Measurements from ENCODE around the gene SNX8.
"Not testable (repeated sequence)": the region's sequence is repeated elsewhere in the genome, so short reads cannot be mapped to it uniquely, and the experiment has no call there.

The SNX8 gene

DNA sequence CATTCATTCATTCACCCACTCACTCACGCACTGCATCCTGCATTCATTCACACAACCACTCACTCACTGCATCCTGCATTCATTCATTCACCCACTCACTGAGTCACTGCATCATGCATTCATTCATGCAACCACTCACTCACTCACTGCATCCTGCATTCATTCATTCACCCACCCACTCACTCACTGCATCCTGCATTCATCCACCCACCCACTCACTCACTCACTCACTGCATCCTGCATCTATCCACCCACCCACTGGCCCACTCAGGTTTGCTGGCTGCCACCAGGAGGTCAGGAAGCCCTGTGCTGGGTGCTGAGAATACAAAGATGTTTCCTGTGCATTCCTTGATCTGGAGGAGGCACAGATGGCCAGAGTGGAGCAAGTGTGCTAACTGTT, 2.3 kb upstream of the SNX8 start:
- H3K4me1 ChIP-seq (ENCODE audit: control insufficient read depth, insufficient read depth, low read length), result no peaks in the 10 kb centered on the region
- no peak overlapping the region for H3K9ac ChIP-seq (ENCODE audit: low read length)

DNA sequence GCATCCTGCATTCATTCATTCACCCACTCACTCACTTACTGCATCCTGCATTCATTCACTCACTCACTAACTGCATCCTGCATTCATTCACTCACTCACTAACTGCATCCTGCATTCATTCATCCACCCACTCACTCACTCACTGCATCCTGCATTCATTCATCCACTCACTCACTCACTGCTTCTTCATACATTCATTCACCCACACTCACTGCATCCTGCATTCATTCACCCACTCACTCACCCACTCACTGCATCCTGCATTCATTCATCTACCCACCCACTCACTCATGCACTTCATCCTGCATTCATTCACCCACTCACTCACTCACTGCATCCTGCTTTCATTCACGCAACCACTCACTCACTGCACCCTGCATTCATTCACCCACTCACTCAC, 1.5 kb upstream of the SNX8 start:
- no peak overlapping the region for H3K27ac ChIP-seq (ENCODE audit: low read depth, low read length)
- no peaks in the 10 kb centered on the region for H3K27me3 ChIP-seq (ENCODE audit: control insufficient read depth, insufficient read depth, low read length)
- H3K9ac ChIP-seq (ENCODE audit: low read length), result no peak overlapping the region
- H3K4me1 ChIP-seq (ENCODE audit: control insufficient read depth, insufficient read depth, low read length), result no peaks in the 10 kb centered on the region
- no peaks in the 10 kb centered on the region for H3K36me3 ChIP-seq (ENCODE audit: control insufficient read depth, insufficient read depth, low read length)
- no peak overlapping the region for H3K4me3 ChIP-seq (ENCODE audit: low read length)

More for the DNA sequence above, 2.3 kb upstream of the SNX8 start:
- Histone ChIP-seq H3K27me3 (ENCODE audit: control insufficient read depth, insufficient read depth, low read length) (no peaks in the 10 kb centered on the region), H3K4me3 (ENCODE audit: low read length) (no peak overlapping the region), H3K27ac (ENCODE audit: low read depth, low read length) (no peak overlapping the region), H3K36me3 (ENCODE audit: control insufficient read depth, insufficient read depth, low read length) (no peaks in the 10 kb centered on the region)

DNA sequence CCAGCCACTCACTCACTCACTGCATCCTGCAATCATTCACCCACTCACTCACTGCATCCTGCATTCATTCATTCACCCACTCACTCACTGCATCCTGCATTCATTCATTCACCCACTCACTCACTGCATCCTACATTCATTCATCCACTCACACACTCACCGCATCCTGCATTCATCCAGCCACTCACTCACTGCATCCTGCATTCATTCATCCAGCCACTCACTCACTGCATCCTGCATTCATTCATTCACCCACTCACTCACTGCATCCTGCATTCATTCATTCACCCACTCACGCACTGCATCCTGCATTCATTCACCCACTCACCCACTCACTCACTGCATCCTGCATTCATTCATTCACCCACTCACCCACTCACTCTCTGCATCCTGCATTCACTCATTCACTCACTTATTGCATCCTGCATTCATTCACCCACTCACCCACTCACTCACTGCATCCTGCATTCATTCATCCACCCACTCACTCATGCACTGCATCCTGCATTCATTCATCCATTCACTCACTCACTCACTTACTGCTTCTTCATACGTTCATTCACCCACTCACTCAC, 802 bp upstream of the SNX8 start:
- not testable (repeated sequence) for H3K36me3 ChIP-seq (ENCODE audit: control insufficient read depth, insufficient read depth, low read length); H3K27me3 ChIP-seq (ENCODE audit: control insufficient read depth, insufficient read depth, low read length); H3K27ac ChIP-seq (ENCODE audit: low read depth, low read length); H3K4me1 ChIP-seq (ENCODE audit: control insufficient read depth, insufficient read depth, low read length); H3K9ac ChIP-seq (ENCODE audit: low read length)
- H3K4me3 ChIP-seq (ENCODE audit: low read length), result peak overlapping the region; percentile 78

DNA sequence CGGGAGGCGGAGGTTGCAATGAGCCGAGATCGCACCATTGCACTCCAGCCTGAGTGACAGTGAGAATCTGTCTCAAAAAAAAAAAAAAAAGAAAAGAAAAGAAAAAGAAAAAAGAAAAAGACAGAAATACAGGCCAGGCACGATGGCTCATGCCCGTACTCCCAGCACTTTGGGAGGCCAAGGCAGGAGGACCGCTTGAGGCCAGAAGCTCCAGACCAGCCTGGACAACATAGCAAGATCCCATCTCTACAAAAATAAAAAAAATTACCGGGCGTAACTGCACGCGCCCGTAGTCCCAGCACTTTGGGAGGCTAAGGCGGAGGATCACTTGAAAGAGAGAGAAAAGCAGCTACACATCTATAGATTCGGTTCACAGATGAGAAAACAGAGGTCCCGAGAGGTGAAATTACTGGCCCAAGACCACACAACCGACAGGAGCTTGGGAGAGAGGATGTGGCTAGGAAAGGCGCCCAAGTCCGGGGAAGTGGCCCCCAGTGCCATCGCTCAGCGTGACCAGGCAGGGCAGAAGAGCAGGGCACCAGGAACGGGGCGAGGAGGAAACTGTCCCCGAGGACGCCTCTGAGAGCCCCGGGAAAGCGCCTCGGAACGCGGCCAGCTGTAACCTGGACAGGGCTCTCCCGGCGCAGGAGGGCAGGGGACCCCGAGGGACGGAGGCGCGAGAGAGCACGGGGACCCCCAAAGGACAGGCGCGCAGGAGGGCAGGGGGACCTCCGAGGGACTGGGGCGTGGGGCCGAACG, 612 bp downstream of the SNX8 start:
- Histone ChIP-seq H3K27ac (ENCODE audit: low read depth, low read length) (no peak overlapping the region), H3K36me3 (ENCODE audit: control insufficient read depth, insufficient read depth, low read length) (no peaks in the 10 kb centered on the region), H3K4me1 (ENCODE audit: control insufficient read depth, insufficient read depth, low read length) (no peaks in the 10 kb centered on the region), H3K9ac (ENCODE audit: low read length) (peak overlapping the region; percentile 66), H3K27me3 (ENCODE audit: control insufficient read depth, insufficient read depth, low read length) (no peaks in the 10 kb centered on the region), H3K4me3 (ENCODE audit: low read length) (peak overlapping the region; percentile 82)

DNA sequence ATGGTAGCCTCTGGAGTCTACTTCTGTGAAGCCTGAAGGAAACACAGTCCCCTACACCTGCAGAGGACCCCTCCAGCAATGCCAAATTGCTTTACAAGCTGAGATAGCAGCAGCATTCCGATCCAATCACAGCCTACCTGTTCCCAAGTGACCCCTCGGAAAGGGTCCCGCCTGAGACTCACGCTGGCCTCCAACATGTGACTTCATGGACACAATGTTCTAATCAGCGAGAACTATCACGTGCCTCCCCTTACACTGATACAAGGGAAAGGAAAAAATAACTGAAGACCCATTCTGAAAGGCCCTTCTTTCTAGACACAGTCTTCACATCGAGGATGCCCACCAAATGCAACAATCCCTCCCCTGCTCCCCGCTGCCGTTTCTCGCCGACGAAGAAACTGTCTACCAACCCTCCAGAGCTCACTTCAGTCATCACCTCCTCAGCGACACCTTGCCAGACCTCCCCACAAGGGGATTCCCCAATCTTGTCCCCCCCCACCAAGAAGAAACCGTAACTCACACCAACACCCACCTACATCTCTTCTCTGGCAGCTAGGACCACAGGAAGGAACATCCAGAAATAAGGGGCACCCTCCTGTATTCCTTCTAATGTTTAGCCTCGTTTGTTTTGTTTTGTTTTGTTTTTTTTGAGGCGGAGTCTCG, 1.8 kb downstream of the SNX8 start:
- Histone ChIP-seq H3K27me3 (ENCODE audit: control insufficient read depth, insufficient read depth, low read length) (no peaks in the 10 kb centered on the region), H3K4me1 (ENCODE audit: control insufficient read depth, insufficient read depth, low read length) (no peaks in the 10 kb centered on the region), H3K27ac (ENCODE audit: low read depth, low read length) (no peak overlapping the region), H3K4me3 (ENCODE audit: low read length) (no peak overlapping the region), H3K9ac (ENCODE audit: low read length) (no peak overlapping the region), H3K36me3 (ENCODE audit: control insufficient read depth, insufficient read depth, low read length) (no peaks in the 10 kb centered on the region)

DNA sequence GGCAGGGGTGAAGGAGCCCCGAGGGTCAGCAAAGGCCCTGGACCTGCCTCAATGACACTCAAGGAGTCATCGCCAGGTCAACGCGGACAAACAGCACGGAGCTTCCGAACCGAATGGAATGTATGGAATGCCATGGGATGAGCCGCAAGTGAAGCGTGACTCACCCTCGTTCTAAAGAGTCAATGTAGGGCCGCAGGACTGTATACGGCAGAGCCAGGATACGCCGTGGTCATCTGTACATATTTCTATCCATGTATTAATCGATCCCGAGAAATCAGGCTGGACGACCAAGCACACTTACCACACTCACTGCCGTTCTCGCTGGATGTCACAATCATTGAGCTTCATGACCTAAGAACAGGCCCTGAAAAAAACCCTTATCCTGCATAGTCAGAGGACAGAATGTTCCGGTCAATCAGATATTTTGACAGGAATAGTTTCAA, 4.3 kb downstream of the SNX8 start:
- Histone ChIP-seq H3K36me3 (ENCODE audit: control insufficient read depth, insufficient read depth, low read length) (no peaks in the 10 kb centered on the region), H3K4me1 (ENCODE audit: control insufficient read depth, insufficient read depth, low read length) (no peaks in the 10 kb centered on the region), H3K27ac (ENCODE audit: low read depth, low read length) (no peak overlapping the region), H3K4me3 (ENCODE audit: low read length) (no peak overlapping the region), H3K9ac (ENCODE audit: low read length) (no peak overlapping the region), H3K27me3 (ENCODE audit: control insufficient read depth, insufficient read depth, low read length) (no peaks in the 10 kb centered on the region)

DNA sequence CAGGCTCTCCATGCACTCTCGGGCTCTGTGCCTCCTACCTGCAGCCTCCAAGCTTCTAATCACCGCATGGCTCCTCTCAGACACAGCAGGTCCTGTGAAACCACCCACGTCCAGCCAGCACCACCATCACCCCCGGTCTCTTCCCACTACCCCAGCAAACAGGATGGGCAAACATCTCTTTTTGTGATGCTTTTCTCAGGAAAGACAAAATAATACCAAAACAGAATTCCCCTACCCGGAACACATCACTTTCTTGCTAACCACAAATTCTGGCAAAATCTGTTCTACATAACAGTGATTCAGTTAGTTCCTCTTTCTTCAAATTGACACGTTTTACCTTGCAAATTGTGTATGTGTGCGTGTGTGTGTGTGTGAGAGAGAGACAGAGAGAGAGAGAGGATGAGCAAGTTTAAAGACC, 6.5 kb downstream of the SNX8 start:
- no peaks in the 10 kb centered on the region for H3K27me3 ChIP-seq (ENCODE audit: control insufficient read depth, insufficient read depth, low read length)
- no peak overlapping the region for H3K27ac ChIP-seq (ENCODE audit: low read depth, low read length)
- no peak overlapping the region for H3K9ac ChIP-seq (ENCODE audit: low read length)
- no peak overlapping the region for H3K4me3 ChIP-seq (ENCODE audit: low read length)
- no peaks in the 10 kb centered on the region for H3K4me1 ChIP-seq (ENCODE audit: control insufficient read depth, insufficient read depth, low read length)
- H3K36me3 ChIP-seq (ENCODE audit: control insufficient read depth, insufficient read depth, low read length), result no peaks in the 10 kb centered on the region

DNA sequence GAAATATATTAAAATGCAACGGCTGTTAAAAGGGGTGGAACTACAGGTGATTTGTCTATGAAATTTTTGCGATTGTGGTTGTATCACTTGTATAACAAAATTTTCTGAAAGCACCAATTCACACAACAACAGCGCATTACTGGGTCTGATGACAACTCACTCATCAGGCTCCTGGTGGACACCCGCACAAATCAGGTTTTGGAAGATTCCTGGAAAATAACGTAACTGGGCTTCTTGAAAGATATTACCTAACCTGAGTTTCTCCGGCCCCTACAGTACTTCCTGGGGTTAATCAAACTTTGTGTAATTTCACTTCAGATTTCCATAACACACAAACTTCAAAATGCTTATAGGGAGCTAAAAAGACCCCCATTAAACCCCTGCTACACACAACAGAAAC, 7.6 kb downstream of the SNX8 start:
- Histone ChIP-seq H3K9ac (ENCODE audit: low read length) (no peak overlapping the region), H3K27me3 (ENCODE audit: control insufficient read depth, insufficient read depth, low read length) (no peaks in the 10 kb centered on the region), H3K4me1 (ENCODE audit: control insufficient read depth, insufficient read depth, low read length) (no peaks in the 10 kb centered on the region), H3K36me3 (ENCODE audit: control insufficient read depth, insufficient read depth, low read length) (no peaks in the 10 kb centered on the region), H3K27ac (ENCODE audit: low read depth, low read length) (no peak overlapping the region), H3K4me3 (ENCODE audit: low read length) (no peak overlapping the region)

DNA sequence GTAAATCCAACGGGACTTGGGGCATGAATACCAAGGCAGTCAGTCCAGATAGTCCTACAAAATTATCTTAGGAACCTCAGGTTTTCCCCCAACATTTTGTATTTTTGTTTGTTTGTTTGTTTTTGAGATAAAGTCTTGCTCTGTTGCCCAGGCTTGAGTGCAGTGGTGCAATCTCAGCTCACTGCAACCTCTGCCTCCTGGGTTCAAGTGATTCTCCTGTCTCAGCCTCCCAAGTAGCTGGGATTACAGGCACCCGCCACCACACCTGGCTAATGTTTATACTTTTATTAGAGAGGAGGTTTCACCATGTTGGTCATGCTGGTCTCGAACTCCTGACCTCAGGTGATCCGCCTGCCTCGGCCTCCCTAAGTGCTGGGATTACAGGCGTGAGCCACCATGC, 9.0 kb downstream of the SNX8 start:
- not testable (repeated sequence) for H3K36me3 ChIP-seq (ENCODE audit: control insufficient read depth, insufficient read depth, low read length); H3K9ac ChIP-seq (ENCODE audit: low read length); H3K4me1 ChIP-seq (ENCODE audit: control insufficient read depth, insufficient read depth, low read length); H3K27me3 ChIP-seq (ENCODE audit: control insufficient read depth, insufficient read depth, low read length); H3K27ac ChIP-seq (ENCODE audit: low read depth, low read length); H3K4me3 ChIP-seq (ENCODE audit: low read length)

DNA sequence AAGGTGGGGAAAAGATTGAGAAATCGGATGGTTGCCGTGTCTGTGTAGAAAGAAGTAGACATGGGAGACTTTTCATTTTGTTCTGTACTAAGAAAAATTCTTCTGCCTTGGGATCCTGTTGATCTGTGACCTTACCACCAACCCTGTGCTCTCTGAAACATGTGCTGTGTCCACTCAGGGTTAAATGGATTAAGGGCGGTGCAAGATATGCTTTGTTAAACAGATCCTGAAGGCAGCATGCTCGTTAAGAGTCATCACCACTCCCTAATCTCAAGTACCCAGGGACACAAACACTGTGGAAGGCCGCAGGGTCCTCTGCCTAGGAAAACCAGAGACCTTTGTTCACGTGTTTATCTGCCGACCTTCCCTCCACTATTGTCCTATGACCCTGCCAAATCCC, 10.7 kb downstream of the SNX8 start:
- H3K4me3 ChIP-seq (ENCODE audit: low read length); H3K27ac ChIP-seq (ENCODE audit: low read depth, low read length); H3K9ac ChIP-seq (ENCODE audit: low read length); H3K27me3 ChIP-seq (ENCODE audit: control insufficient read depth, insufficient read depth, low read length); H3K36me3 ChIP-seq (ENCODE audit: control insufficient read depth, insufficient read depth, low read length); H3K4me1 ChIP-seq (ENCODE audit: control insufficient read depth, insufficient read depth, low read length): not testable (repeated sequence)

DNA sequence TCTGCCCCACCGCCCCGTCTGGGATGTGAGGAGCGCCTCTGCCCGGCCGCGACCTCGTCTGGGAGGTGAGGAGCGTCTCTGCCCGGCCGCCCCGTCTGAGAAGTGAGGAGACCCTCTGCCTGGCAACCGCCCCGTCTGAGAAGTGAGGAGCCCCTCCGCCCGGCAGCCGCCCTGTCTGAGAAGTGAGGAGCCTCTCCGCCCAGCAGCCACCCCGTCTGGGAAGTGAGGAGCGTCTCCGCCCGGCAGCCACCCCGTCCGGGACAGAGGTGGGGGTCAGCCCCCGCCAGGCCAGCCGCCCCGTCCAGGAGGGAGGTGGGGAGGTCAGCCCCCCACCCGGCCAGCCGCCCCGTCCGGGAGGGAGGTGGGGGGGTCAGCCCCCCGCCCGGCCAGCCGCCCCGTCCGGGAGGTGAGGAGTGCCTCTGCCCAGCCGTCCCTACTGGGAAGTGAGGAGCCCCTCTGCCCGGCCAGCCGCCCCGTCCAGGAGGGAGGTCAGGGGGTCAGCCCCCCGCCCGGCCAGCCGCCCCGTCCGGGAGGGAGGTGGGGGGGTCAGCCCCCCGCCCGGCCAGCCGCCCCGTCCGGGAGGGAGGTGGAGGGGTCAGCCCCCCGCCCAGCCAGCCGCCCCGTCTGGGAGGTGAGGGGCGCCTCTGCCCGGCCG, 11.4 kb downstream of the SNX8 start:
- H3K36me3 ChIP-seq (ENCODE audit: control insufficient read depth, insufficient read depth, low read length); H3K9ac ChIP-seq (ENCODE audit: low read length): not testable (repeated sequence)

DNA sequence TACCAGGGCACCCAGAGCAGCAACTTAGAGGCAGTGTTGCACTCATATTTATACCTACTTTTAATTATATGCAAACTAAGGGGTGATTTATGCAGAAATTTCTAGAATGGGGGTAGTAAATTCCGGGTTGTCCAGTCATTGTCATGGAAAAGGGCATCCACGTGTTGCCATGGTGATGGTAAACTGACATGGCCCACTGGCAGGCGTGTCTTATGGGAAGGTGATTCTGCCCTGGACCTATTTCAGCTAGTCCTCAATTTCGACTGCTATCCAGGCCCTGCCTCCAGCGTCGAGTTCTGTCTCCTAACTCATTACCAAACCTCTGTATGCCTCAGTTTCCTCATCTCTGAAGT, 12.8 kb downstream of the SNX8 start:
- H3K4me1 ChIP-seq (ENCODE audit: control insufficient read depth, insufficient read depth, low read length), result no peaks in the 10 kb centered on the region
- H3K36me3 ChIP-seq (ENCODE audit: control insufficient read depth, insufficient read depth, low read length), result no peaks in the 10 kb centered on the region
- H3K27me3 ChIP-seq (ENCODE audit: control insufficient read depth, insufficient read depth, low read length), result no peaks in the 10 kb centered on the region
- H3K27ac ChIP-seq (ENCODE audit: low read depth, low read length), result no peak overlapping the region
- no peak overlapping the region for H3K9ac ChIP-seq (ENCODE audit: low read length)
- H3K4me3 ChIP-seq (ENCODE audit: low read length), result no peak overlapping the region

More for the DNA sequence above, 11.4 kb downstream of the SNX8 start:
- H3K4me3 ChIP-seq (ENCODE audit: low read length); H3K27ac ChIP-seq (ENCODE audit: low read depth, low read length); H3K4me1 ChIP-seq (ENCODE audit: control insufficient read depth, insufficient read depth, low read length); H3K27me3 ChIP-seq (ENCODE audit: control insufficient read depth, insufficient read depth, low read length): not testable (repeated sequence)

Measured in rectal smooth muscle tissue (tissue), 1 donor.